PC-9 (cell line): Measurements from ENCODE around the gene SLC8A1.

Experiments used
- CTCF ChIP-seq: fragments of 200-600 bp; sonication (generic); conservative IDR thresholded peaks from 2 replicates; pipeline ENCODE4 v1.6.1; 2017; ENCODE audit warnings: mixed run types, antibody characterized with exemption, mild to moderate bottlenecking, moderate library complexity
- EZH2 ChIP-seq: fragments of 200-600 bp; sonication (generic); IDR thresholded peaks from 2 replicates; pipeline ENCODE4 v1.8.0; 2017; ENCODE audit warnings: antibody characterized with exemption, low read depth

GRCh38 chr2:40363231-40363630, 88.7 kb downstream of the SLC8A1 start:
- TF ChIP-seq EZH2 (no peak), CTCF (no peak)
